GM19467 (cell line): ENCODE results near the gene ATP5F1D.

ENCODE experiments used
- ATAC-seq: cut with Tn5 transposase; IDR thresholded peaks from one replicate; pipeline ENCODE4 v1.9.1; 2021; ENCODE audit warnings: mild to moderate bottlenecking, moderate library complexity; ENCODE audit not compliant: unreplicated experiment

Gene ATP5F1D

DNA sequence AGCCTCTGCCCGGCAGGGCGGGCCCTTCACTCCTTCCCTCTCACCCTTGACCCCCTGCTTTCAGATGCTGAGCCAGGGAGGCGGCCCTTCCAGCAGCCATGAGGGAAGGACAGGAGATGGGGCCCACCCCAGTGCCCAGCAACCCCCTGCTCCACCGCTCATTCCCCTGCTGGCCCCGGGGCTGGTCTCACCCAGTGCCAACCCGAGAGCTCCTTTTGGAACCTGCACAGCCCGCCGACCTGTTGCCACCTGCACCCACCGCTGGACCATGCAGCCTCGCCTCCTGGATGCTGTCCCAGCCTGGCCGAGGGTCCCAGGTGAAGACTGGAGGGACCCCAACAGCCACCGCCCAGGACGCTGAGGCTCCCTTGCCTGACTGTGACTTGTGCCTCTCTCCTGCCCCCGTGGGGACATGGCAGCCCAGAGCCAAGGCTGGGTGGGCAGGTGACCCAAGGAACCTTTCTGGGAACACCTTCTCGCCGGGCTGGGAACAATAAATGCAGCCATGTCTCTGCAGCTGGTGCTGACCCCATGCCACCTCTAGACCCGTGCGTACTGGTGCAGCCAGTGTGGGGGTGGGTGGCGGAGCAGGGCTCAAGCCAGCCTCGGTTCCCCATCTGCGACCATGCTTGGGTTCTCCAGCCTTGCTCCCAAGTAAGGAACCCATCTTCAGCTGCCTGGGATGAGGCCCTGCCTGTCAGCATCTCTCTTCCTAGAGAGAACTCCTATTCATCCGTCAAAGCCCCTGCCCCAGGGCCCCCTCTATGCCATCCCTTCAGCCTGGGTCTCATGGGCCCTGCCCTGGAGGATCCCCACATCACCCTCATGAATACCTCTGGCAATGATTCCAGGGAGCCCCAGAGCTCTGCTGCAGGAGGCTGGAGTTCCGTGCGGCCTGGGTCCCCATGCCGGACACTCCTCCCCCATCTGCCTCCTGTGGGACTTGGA lies 37.4 kb downstream of the ATP5F1D start:
- ATAC-seq: no peak

DNA sequence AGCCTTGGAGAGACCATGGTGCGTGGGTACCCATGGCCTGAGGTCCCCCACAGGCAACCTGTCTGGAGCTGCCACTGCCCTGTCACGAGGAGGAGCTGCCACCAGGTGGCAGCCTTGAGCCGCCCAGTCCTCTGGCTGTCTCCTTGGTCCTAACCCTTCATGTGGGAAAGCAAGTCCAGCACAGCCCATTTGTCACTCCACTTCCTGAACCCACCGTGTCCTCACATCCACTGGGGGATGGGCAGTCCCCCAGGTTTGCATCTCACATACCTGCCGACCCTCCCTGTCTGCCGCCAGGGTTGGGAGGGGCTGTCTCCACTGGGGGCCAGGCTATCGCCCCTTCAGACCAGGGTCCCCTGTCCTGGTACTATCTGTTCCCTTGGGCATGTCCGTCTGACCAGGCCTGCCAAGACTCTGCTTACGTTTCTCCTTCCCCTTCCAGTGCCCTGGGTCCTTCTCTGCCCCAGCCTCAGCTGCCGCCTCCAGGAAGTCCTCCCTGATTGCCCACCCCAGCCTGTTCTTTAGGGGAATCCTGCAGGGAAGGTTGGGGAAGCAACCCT lies 38.3 kb downstream of the ATP5F1D start:
- no peak for ATAC-seq

DNA sequence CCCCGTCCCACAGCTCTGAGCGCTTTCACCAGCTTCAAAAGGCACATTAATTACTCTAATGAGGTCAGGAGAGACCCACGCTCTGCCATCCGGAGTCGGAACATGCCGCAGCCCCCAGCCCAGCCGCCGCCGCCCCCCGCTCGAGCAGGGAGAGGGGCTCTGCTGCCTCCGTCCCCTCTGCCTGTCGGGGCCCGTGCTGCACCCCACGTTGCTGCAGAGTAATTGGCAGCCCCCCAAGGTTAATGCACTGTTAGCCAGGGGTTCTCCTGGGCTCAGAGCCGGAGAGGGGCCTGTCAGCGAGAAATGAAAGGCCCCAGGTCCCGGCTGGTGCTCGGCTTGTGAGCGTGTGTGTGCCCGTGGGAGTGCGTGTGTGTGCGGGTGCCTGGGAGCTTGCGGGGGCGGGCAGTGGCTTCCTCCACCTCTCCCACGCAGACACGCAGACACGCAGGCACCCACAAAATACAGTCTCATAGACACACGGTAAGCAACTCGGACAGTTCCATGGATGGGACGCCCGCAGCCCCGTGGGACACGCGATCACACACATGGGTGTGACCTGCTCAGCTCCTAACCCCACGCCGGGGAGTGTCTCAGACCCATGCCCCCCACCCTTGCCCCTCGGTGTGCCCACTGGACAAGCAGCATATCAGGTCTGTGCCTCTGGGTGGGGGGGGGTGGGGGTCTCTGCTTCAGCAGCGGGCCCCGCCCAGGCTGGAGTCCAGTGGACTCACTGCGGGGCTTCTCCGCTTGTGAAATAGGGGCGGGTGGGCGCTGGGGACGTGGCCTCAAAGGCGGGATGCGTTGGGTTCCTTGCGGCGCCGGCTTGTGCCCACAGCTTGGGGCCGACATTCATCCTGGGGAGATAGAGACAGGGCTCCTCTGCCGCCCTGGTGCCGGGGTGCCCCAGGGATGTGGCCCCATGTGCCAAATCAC lies 39.4 kb downstream of the ATP5F1D start:
- no peak for ATAC-seq

DNA sequence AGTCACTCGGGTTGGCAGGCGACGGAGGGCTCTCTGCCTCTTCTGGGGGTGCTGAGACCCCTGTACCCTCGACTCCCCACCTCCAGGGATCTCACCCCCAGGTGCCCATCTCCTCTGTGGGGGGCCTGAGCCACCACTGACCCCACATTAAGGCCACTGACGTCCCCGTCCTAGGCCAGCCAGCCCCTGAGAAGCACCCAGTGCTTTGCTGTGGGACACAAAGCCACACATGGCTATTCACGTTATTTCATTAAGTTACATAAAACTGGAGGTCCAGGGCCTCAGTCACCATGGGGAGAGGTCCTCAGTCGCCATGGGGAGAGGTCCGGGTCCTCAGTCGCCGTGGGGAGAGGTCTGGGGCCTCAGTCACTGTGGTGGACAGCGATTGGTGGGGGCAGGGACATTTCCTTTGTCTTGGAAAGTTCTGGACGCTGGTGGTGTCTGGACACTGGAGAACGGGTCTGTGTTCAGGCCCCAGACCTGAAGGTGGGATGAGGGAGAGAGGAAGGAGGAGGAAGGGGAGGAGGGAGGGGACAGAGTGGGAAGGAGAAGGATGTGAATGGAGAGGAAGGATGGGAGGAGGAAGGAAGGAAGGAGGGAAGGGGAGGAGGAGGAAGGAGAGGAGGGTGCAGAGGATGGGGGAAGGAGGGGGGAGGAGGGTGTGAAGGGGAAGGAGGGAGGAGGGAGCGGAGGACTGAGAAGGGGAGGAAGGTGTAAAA lies 40.2 kb downstream of the ATP5F1D start:
- ATAC-seq: no peak

DNA sequence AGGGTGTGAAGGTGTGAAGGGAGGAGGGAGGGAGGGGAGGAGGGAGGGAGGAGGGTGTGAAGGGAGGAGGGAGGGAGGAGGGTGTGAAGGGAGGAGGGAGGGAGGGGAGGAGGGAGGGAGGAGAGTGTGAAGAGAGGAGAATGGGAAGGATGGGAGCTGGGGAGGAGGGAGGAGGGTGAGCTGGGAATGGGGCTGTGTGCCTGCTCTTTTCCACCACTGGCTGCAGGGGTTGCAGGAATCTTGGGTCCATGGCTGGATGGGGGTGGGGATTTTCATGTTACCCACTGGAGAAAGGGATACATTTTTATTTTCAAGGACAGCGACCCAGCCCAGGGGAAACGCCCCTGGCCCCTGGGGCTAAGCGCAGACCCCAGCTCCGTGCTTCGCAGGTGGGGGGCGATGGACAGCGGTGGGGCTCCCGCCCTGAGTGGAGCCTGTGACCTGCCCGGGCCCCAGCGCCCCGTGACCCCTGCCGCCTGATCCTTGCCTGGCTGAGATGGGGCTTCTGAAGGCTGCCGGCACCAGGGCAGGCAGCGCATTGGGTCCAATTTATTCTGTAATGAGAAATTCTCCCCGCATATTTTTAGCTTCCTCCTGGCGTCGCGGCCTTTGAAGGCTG lies 41.1 kb downstream of the ATP5F1D start:
- no peak for ATAC-seq

DNA sequence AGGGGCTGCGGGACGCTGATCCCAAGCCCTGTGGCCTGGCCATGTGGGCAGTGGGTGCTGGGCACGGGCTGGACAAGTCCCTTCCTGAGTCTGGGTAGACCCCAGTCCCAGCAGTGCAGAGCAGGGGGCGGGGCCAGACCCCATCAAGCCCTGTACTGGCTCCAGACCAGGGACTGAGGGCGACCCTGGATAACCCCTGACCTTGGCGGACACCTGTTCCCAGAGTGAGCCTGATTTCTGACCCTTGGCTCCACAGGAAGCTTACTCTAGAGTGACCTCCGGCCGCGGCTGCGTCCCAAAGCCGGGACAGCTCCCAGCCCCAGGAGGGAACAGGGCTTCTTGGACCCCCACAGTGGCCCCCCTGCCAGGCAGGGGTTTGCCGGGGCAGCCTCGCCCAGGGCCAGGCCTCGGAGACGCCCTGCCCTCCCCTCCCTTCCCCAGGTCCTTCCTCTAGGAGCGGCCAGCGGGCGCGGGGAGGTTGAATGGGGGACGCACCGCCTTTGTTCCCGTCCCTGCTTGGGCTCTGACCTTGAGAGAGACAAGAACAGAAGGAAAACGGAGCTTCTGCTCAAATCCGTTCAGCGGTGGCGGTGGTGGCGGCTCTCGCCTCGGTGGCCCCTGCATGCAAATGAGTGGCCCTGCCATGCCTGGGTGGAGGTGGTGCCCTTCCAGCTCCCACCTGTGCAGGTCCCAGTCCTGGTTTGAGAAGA lies 41.8 kb downstream of the ATP5F1D start:
- ATAC-seq: no peak

DNA sequence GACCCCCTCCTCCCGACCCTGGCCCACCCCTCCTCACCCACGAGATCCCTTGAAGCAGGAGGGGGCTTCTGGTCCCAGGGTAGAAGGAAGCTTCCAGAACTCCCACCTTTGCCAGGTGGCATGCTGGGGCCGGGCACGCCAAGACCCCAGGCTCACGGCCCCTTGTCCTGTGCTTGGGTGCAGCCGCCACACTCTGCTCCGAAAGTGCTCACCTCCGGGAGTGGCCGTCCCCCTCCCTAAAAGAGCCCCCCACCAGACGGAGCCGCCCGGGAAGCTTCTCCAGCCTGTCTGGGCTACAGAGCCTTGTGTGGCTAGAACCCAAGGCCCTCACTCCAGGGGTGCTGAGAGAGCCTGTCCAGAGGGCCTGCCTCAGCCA lies 42.4 kb downstream of the ATP5F1D start:
- ATAC-seq: no peak

DNA sequence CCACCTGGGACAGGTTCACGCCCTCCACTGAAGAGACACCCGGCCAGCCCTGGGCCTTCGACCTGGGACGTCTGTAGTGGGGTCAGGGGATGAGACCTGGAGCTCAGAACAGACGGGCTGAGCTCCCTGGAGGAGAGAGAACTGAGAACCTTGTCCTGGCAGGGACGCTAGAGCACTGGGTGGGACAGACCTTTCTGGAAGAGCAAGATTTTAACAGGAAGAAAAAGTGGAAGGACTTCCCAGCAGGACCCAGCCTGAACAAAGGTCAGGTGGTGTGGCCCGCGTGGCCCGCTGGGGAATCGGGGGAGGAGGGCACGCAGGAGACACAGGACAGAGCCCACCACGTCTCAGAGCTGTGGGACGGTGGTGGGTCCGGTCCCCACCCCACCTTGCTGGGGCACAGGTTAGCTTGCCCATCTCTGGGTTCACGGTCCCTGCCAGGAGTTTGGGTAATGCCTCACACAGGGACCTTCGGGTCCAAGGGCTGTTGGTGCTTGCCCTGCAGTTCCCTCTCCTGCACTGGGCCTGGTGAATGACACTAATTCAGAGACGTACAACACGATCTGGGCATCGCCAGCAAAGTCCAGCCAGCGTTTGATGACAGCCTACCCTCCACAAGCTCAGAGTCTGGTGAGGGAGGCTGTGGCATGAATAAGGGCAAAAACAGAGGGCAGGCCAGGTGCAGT lies 42.9 kb downstream of the ATP5F1D start:
- ATAC-seq: no peak

DNA sequence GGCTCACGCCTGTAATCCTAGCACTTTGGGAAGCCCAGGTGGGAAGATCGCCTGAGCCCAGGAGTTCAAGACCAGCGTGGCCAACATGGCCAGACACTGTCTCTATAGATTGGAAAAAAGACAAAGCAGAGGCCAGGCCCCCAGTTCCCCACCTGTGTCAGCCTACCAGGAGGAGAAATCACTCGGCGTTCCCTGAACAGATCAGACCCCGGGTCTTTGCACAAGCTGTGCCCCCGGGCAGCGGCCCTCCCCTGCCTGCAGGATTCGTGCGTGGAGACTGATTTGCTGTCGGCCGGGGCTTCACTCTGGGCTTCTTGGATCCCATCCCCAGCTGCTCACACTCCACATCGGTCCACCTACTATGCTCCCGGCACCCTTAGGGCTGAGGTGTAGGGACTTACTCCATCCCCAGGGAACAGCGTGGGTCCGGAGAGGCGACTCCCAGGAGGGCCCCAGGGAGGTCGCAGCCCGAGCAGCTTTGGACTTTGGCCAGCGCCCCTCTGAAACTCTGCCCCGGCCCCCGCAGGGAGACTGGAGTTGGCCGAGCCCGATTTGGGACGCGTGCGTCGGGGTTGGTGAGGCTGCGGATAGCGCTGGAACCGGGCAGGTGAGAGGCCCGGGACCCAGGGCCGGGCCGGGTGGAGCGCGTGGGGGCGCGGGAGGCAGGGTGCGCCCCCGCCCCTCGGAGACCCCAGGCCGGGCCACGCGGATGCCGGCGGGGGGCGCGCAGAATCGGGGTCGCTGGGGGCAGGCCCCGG lies 43.6 kb downstream of the ATP5F1D start:
- ATAC-seq: no peak

DNA sequence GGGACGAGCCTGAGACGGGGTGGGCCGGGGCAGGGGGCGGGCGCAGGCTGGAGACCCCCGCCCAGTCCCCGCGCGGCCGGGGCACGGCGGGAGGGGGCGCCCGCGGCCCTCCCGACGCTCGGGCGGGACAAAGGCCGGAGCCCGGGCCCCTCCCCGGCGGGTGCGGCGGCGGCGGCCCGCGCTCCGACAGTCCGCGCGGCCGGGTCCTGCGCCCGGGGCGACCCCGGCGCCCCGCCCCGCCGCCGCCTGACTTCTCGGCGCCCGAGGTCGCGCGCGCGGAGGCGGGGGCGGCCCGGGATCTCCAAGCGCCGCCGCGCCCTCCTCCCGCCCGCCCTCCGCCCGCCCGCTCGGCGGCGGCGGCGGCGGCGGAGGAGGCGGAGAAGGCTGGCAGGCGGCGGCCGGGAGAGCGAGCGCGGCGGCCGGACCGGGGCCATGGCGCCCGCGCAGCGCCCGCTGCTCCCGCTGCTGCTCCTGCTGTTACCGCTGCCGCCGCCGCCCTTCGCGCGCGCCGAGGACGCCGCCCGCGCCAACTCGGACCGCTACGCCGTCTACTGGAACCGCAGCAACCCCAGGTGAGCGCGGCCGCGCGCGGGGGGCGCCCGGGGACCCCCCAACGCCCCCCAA lies 44.3 kb downstream of the ATP5F1D start, which contains the start of gene EFNA2:
EFNA2 (plus strand) TSS at position 137 of the 624 bp plus-strand sequence; CDS start at position 433, 296 bp downstream.
- no peak for ATAC-seq

DNA sequence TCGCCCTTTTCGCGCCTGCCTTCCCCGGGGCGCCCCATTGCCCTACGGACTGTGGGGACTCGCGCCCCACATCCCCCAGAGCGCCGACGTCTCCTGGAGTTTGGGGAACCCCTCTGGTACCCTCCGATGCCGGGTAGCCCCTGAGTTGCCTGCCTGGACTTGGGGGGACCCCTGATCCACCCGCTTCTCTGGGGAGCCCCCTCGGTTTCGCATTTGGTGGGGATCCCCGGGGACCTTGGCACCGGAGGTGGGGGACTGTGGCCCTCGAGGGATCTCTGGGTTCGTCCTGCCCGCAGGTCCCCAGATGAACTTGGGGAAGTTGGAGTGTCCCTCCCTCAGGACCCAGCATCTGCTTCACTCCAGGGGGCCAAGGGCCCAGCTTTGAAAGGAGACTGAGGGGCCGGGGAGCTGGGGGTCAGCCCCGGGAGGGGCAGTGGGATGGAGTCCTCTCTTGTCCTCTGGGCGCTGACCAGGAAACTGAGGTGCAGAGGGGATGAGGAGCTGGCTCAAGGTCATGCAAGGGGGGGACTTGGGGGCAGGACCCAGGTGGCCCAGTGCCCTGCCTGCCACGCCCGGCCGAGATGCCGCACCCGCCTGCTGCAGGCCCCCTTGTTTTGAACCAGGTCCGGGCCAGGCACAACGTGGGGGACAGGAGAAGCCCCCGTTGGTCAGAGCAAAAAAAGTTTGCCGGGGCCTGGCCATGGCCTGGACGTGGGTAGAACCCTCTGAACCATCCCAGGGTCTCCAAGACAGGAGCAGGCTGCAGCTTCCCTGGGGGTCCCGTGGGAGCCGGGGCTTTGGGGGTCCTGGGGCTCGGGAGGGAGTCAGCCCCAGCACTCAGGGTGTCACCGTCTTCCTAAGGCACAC lies 45.2 kb downstream of the ATP5F1D start:
- no peak for ATAC-seq

DNA sequence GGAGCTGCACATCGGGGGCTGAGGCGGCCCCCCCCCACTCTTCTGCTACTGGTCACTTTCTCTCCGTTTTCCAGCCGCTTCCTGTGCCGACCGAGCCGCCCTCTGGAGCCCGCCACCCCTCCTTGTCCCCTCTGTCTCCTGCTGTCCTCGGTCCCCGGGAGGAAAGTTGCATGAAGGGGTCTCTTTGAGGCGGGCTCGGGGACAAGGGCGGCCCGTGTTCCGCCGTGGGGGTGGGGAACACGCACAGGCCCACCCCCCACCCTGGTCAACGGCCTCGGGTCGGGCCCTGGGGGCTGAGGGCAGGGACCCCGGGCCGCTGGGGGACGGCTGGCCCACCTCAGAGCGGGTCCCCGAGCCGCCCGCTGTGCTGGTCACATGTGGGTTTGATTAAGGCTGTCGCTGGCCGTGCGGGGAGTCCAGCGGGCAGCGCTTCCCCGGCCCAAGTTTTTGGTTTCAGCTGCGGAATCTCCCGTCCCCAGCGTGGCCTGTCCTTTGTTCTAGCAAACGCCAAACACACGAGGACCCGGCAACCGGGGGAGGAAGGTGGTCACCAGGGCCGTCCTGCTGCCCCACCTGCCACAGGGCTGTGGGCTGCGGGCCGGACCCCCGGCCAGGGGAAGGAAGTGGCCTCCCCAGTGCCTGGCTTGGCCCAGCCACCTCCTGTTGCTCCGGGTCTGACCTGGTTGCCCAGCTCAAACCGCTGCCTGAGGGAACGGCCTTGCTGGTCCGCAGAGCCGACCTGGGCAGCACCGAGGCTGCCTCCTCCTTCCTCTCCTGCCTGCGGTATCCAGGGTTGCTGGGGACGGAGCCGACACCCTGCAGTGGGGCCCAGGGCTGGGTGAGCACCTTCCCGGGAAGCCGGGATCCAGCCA lies 46.0 kb downstream of the ATP5F1D start:
- no peak for ATAC-seq

DNA sequence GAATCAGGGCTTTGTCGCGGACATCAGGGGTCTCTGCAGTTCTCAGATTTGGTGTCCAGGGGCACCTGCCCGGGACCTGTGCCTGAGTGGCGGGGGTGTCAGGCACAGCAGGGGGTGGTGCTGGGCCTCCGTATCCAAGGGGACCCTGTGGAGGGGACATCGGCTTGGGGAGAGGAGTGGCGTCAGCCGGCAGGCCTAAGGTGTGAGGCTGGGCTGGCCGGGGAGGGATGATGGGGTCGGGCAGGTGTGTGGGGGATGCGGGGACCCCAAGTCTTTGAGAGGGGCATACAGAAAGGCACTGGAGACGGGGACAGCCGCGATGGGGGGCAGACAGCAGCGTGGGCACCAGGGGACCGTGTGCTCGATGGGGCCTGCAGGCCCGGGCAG lies 46.7 kb downstream of the ATP5F1D start:
- no peak for ATAC-seq

DNA sequence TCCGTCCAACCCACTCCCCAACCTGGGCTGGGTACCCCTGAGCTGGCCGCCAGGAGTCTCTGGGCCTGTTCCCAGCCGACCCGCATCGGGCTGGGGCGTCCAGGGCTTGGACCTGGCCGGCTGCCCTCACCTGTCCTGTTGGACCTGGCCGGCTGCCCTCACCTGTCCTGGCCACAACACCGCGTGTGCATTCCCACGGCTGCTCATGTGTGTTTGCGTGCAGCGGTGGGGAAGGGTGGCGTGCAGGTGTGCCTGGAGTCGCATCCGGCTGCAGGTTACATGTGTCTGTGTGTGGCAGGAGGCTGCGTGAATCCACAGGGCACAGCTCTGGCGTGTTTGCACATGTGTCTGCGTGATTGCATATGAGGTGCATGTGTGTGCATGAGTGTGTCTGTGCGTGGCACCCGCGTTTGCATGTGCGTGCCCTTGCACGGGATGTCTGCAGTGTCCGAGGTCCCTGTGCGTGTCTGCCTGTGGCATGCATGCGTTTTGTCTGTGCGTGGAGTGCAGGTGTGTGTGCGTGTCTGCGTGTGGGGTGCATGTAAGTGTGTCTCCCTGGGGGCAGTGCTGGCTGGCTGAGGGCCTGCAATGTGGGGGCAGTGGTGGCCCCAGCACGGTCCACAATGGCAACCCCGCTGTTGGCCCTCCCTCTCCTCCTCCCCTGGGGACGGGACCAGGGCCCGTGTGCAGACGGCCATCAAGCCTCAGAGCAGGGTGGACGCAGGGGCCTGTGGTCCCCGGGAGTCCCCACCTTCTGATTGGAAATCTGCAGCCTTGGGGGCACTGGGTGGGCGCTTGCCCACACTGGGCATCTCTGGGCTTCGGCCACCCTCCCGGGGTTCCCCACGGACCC lies 47.5 kb downstream of the ATP5F1D start:
- no peak for ATAC-seq

DNA sequence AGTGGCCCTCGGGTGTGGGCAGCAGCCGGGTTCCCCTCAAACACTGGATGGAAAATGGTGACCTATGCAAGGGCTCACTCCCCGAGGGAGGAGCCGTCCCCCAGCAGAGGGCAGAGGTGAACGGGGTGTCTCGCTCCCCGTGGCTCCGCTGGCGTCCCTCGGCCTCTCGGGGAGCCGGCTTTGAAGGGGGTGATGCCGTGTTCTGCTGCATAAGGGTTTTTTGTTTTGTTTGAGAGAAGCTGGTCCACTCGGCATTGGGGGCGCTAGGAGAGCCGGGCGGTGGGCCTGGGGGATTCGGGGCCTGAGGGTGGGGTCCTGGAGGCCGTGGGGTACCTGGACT lies 48.1 kb downstream of the ATP5F1D start:
- ATAC-seq: no peak
